H7 (cell line): Measurements from ENCODE around the gene CSTPP1. TPM values are rescaled to one million over a fixed set of nuclear protein-coding genes. Genes with fewer than 3 reads are reported as not detected.
"Not testable (repeated sequence)": the region's sequence is repeated elsewhere in the genome, so short reads cannot be mapped to it uniquely, and the experiment has no call there.

Experiments used
- DNase-seq: peaks from one replicate; pipeline ENCODE4 v3.0.0; 2012
- H3K27me3 ChIP-seq: 2 replicates; pipeline ENCODE4 v1.6.0; 2011; ENCODE audit warnings: mild to moderate bottlenecking, low read length; ENCODE audit not compliant: control insufficient read depth, insufficient read depth
- H3K36me3 ChIP-seq: replicated peaks from 2 replicates; pipeline ENCODE4 v1.5.1; 2011; ENCODE audit warnings: low read length; ENCODE audit not compliant: control insufficient read depth, insufficient read depth
- H3K4me3 ChIP-seq: 2 replicates; pipeline ENCODE4 v1.5.1; 2011; ENCODE audit warnings: low read depth, mild to moderate bottlenecking, control low read depth, low read length, moderate library complexity; ENCODE audit not compliant: insufficient read depth
- total RNA-seq: library from RNA; depleted of rRNA; stranded (reverse); fragments of >200 nt; shearing (Covaris generic); gene quantifications from 2 replicates; pipeline ENCODE4 v1.2.3, GENCODE V29; 2014

CSTPP1 gene
- total RNA-seq, 1 experiment from 2014 or later, result 29.3 TPM

DNA sequence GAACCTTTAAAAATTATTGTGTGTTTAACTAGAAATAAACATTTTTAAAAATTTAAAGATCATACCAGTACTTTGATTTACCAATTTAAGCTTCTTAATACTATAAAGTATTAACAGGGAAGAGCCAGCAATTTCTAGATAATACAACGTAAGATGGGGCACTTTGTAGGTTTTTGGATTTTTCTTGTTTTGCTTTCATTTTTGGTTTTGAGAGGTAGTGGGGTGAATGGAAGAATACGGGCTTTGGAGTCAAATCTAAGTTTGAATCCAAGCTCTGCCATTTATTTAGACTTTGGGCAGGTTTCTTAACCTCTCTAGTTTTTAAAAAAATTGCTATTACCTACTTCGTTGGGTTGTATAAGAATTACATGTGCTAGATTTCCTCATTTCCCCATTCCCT is 44.9 kb downstream of the CSTPP1 start:
- H3K4me3 ChIP-seq, result no peak overlapping the region
- DNase-seq, result no peak
- no peaks in the 10 kb centered on the region for H3K36me3 ChIP-seq

DNA sequence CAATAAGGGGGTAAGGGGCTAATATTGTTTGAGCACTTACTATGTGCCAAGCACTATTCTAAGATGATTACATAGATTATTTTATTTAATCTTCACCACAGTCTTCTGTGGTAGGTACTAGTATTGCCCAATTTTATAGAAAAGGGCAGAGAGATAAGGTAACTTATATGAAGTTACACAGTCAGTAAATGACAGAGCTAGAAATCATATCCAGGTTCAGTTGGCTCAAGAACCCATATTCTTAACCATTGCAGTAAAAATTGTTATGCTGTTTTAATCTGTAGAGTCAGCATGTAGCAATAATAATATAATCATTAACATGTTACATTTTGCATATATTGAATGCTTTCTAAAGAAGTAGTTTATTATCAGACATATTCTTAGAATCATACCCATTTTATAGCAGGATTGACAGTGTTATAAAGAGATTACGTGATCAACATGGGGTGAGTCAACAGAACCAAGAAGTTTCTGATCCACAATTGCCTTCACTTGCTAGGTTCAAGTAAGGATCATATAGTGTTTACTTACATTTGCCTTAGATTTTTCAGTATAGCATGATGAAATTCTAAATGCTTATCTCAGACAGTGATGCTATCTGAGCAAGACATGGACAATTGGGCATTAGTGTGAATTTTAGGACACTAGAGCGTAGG is 46.4 kb downstream of the CSTPP1 start:
- no peak for DNase-seq
- Histone ChIP-seq H3K4me3 (no peak overlapping the region), H3K36me3 (no peaks in the 10 kb centered on the region), H3K27me3 (no peaks in the 10 kb centered on the region)

More for the DNA sequence above, 44.9 kb downstream of the CSTPP1 start:
- no peaks in the 10 kb centered on the region; the same call in 1 of the 2 replicates for H3K27me3 ChIP-seq

DNA sequence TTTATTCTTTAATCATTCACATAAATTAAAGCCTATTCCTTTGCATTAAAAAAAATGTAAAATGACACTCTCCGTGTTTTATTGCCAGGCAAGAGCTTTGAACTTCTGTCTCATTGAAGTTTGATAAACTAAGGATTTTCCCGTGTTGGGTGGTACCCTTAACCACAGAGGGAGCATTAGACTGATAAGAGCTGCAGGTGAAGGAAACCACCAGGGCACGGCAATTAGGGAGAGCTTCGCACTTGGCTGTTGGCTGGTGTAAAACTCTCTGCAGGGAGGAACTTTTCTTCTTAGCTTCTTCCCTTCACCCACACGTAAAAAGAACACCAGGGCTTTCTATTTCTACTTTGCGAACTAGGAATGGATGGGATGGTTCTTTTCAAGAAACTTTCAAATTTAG is 47.0 kb downstream of the CSTPP1 start:
- no peaks in the 10 kb centered on the region for H3K36me3 ChIP-seq
- H3K27me3 ChIP-seq, result no peaks in the 10 kb centered on the region
- H3K4me3 ChIP-seq, result no peak overlapping the region
- DNase-seq, result no peak

GRCh38 chr11:46984548-46984947 is 48.0 kb downstream of the CSTPP1 start:
- Histone ChIP-seq H3K36me3 (no peaks in the 10 kb centered on the region), H3K4me3 (no peak overlapping the region), H3K27me3 (no peaks in the 10 kb centered on the region)
- no peak for DNase-seq

GRCh38 chr11:46984987-46985386 is 48.4 kb downstream of the CSTPP1 start:
- H3K27me3 ChIP-seq, result no peaks in the 10 kb centered on the region

GRCh38 chr11:46987183-46987582 is 50.6 kb downstream of the CSTPP1 start:
- no peaks in the 10 kb centered on the region for H3K36me3 ChIP-seq
- DNase-seq, result peak; percentile 14
- no peak overlapping the region for H3K4me3 ChIP-seq
- H3K27me3 ChIP-seq, result no peaks in the 10 kb centered on the region

More at GRCh38 chr11:46984987-46985386, 48.4 kb downstream of the CSTPP1 start:
- H3K4me3 ChIP-seq, result no peak overlapping the region
- no peak for DNase-seq
- H3K36me3 ChIP-seq, result no peaks in the 10 kb centered on the region

GRCh38 chr11:46989810-46990487 is 53.4 kb downstream of the CSTPP1 start:
- not testable (repeated sequence) for H3K36me3 ChIP-seq, DNase-seq, H3K4me3 ChIP-seq, H3K27me3 ChIP-seq

GRCh38 chr11:46991391-46991790 is 54.8 kb downstream of the CSTPP1 start:
- no peak overlapping the region for H3K4me3 ChIP-seq
- H3K36me3 ChIP-seq, result no peaks in the 10 kb centered on the region
- no peak for DNase-seq
- no peaks in the 10 kb centered on the region for H3K27me3 ChIP-seq

- H3K36me3 ChIP-seq, H3K27me3 ChIP-seq, DNase-seq, H3K4me3 ChIP-seq: not testable (repeated sequence)
Observed at GRCh38 chr11:46992386-46992785, 55.8 kb downstream of the CSTPP1 start.

GRCh38 chr11:46997796-46998195 is 61.2 kb downstream of the CSTPP1 start:
- not testable (repeated sequence) for DNase-seq, H3K27me3 ChIP-seq, H3K4me3 ChIP-seq, H3K36me3 ChIP-seq

- no peaks in the 10 kb centered on the region for H3K27me3 ChIP-seq
- no peak overlapping the region for H3K4me3 ChIP-seq
- H3K36me3 ChIP-seq, result no peaks in the 10 kb centered on the region
- DNase-seq, result no peak
Observed at GRCh38 chr11:46999217-46999616, 62.7 kb downstream of the CSTPP1 start.

GRCh38 chr11:47000033-47000432 is 63.5 kb downstream of the CSTPP1 start:
- Histone ChIP-seq H3K36me3 (no peaks in the 10 kb centered on the region), H3K27me3 (no peaks in the 10 kb centered on the region), H3K4me3 (no peak overlapping the region)
- no peak for DNase-seq

GRCh38 chr11:47001781-47002181 is 65.2 kb downstream of the CSTPP1 start:
- no peaks in the 10 kb centered on the region for H3K36me3 ChIP-seq
- H3K27me3 ChIP-seq, result no peaks in the 10 kb centered on the region
- no peak for DNase-seq
- no peak overlapping the region for H3K4me3 ChIP-seq

DNA sequence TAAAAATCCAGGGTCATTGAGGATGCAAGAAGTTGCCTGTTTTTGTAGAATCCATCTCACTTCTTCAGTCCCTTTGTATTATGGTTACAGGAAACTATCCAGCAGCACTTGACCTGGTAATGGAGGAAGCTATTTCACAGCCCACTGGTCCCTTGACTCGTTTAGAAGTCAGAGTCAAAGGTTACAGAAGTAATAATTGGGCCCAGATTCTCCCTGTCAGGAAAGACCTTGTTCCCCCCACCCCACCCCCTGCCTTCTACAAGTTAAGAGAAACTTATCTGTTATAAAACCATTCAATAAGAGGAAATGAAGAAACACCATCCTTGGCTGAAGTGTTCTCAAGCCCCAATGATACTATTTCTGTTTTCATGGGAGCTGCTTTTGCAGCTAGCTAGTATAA is 65.8 kb downstream of the CSTPP1 start:
- no peaks in the 10 kb centered on the region for H3K27me3 ChIP-seq
- DNase-seq, result no peak
- no peaks in the 10 kb centered on the region for H3K36me3 ChIP-seq
- no peak overlapping the region for H3K4me3 ChIP-seq

DNA sequence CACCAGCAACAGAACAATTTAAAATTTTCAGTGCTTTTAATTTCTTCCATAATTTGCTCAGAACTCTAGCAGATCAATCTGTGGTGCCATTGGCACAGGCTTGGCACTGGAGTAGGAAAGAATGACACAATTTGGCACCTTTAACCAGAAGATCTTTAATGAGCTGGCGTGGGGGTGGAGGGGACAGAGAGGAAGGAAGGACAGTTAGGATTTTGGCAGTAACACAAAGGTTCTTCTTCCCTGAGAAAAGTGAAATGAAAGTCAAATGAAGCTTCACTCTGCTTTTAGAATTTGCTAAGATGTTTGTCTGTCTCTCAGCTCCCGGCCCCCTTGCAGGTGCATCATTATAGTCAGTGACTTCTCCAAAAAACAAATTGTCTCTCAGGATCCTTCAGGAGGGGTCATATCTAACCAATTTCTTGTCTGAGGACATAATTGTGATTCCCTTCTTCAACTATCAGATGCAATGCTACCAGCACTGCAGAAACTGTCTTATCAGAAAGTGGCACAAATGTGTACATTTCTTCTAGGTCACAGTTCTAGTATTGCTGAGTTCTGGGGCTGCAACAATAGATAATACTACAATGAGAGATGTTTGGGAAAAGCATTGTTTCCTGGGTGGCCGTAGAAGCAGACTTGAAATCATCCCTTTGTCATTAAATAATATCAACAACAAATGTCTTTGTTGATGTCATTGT is 66.8 kb downstream of the CSTPP1 start:
- no peak for DNase-seq
- no peak overlapping the region for H3K4me3 ChIP-seq
- H3K36me3 ChIP-seq, result no peaks in the 10 kb centered on the region
- no peaks in the 10 kb centered on the region for H3K27me3 ChIP-seq
